Activated T-cell treated with anti-CD3 and anti-CD28 coated beads, Interleukin-2, amount 50 U/mL, for 24 hours (primary cell): ENCODE measurements around the gene FBXL22.
"Not testable (repeated sequence)": the region's sequence is repeated elsewhere in the genome, so short reads cannot be mapped to it uniquely, and the experiment has no call there.

Source experiments
- DNase-seq: peaks from one replicate; pipeline ENCODE4 v3.0.0-alpha.2; 2020
- H3K27ac Mint-ChIP-seq: 2 replicates; pipeline ENCODE4 v1.8.0; 2020; ENCODE audit warnings: mild to moderate bottlenecking, mixed read lengths
- H3K27me3 Mint-ChIP-seq: 2 replicates; pipeline ENCODE4 v1.8.0; 2020; ENCODE audit warnings: mixed read lengths
- H3K36me3 Mint-ChIP-seq: 2 replicates; pipeline ENCODE4 v1.8.0; 2020; ENCODE audit warnings: low read depth, mixed read lengths
- H3K4me1 Mint-ChIP-seq: 2 replicates; pipeline ENCODE4 v1.8.0; 2020; ENCODE audit warnings: low read depth, mixed read lengths
- H3K4me3 Mint-ChIP-seq: 2 replicates; pipeline ENCODE4 v1.8.0; 2020; ENCODE audit warnings: mild to moderate bottlenecking, moderate library complexity, mixed read lengths
- H3K9me3 Mint-ChIP-seq: 2 replicates; pipeline ENCODE4 v1.8.0; 2020; ENCODE audit warnings: mixed read lengths

Gene FBXL22

GRCh38 chr15:63615935-63616334 lies 18.7 kb downstream of the FBXL22 start:
- Mint-ChIP-seq H3K9me3 (peaks cover 3% of the 10 kb centered on the region), H3K4me3 (no peak overlapping the region), H3K4me1 (peaks cover 6% of the 10 kb centered on the region), H3K27me3 (no peaks in the 10 kb centered on the region), H3K36me3 (peaks cover 76% of the 10 kb centered on the region), H3K27ac (peak overlapping the region; percentile 76)
- DNase-seq: no peak

DNA sequence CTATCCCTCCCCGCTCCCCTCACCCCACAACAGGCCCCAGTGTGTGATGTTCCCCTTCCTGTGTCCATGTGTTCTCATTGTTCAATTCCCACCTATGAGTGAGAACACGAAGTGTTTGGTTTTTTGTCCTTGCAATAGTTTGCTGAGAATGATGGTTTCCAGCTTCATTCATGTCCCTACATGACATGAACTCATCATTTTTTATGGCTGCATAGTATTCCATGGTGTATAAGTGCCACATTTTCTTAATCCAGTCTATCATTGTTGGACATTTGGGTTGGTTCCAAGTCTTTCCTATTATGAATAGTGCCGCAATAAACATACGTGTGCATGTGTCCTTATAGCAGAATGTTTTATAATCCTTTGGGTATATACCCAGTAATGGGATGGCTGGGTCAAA lies 20.0 kb downstream of the FBXL22 start:
- not testable (repeated sequence) for H3K4me1 Mint-ChIP-seq, H3K9me3 Mint-ChIP-seq, H3K4me3 Mint-ChIP-seq, H3K27me3 Mint-ChIP-seq, H3K27ac Mint-ChIP-seq, DNase-seq
- H3K36me3 Mint-ChIP-seq: peaks cover 74% of the 10 kb centered on the region

DNA sequence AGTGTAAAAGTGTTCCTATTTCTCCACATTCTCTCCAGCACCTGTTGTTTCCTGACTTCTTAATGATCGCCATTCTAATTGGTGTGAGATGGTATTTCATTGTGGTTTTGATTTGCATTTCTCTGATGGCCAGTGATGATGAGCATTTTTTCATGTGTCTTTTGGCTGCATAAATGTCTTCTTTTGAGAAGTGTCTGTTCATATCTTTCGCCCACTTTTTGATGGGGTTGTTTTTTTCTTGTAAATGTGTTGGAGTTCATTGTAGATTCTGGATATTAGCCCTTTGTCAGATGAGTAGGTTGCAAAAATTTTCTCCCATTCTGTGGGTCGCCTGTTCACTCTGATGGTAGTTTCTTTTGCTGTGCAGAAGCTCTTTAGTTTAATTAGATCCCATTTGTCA lies 20.4 kb downstream of the FBXL22 start:
- H3K27ac Mint-ChIP-seq, H3K4me3 Mint-ChIP-seq, H3K27me3 Mint-ChIP-seq, H3K4me1 Mint-ChIP-seq, DNase-seq, H3K9me3 Mint-ChIP-seq: not testable (repeated sequence)
- H3K36me3 Mint-ChIP-seq: peaks cover 74% of the 10 kb centered on the region

GRCh38 chr15:63620760-63621159 lies 23.6 kb downstream of the FBXL22 start:
- H3K4me3 Mint-ChIP-seq, DNase-seq, H3K9me3 Mint-ChIP-seq, H3K27ac Mint-ChIP-seq, H3K4me1 Mint-ChIP-seq, H3K27me3 Mint-ChIP-seq: not testable (repeated sequence)
- H3K36me3 Mint-ChIP-seq: peaks cover 79% of the 10 kb centered on the region

- no peak for DNase-seq
- peaks cover 3% of the 10 kb centered on the region for H3K9me3 Mint-ChIP-seq
- H3K4me1 Mint-ChIP-seq: peaks cover 5% of the 10 kb centered on the region
- H3K4me3 Mint-ChIP-seq: no peak overlapping the region
- peak overlapping the region; percentile 47 for H3K27ac Mint-ChIP-seq
- no peaks in the 10 kb centered on the region for H3K27me3 Mint-ChIP-seq
- peaks cover 87% of the 10 kb centered on the region for H3K36me3 Mint-ChIP-seq
Measured at GRCh38 chr15:63623232-63623969, 26.2 kb downstream of the FBXL22 start.

GRCh38 chr15:63626955-63627354 lies 29.8 kb downstream of the FBXL22 start:
- Mint-ChIP-seq H3K4me1 (peaks cover 5% of the 10 kb centered on the region), H3K4me3 (no peak overlapping the region), H3K9me3 (no peaks in the 10 kb centered on the region), H3K27me3 (no peaks in the 10 kb centered on the region), H3K27ac (peak overlapping the region; percentile 63), H3K36me3 (peaks cover 90% of the 10 kb centered on the region)
- DNase-seq: no peak

DNA sequence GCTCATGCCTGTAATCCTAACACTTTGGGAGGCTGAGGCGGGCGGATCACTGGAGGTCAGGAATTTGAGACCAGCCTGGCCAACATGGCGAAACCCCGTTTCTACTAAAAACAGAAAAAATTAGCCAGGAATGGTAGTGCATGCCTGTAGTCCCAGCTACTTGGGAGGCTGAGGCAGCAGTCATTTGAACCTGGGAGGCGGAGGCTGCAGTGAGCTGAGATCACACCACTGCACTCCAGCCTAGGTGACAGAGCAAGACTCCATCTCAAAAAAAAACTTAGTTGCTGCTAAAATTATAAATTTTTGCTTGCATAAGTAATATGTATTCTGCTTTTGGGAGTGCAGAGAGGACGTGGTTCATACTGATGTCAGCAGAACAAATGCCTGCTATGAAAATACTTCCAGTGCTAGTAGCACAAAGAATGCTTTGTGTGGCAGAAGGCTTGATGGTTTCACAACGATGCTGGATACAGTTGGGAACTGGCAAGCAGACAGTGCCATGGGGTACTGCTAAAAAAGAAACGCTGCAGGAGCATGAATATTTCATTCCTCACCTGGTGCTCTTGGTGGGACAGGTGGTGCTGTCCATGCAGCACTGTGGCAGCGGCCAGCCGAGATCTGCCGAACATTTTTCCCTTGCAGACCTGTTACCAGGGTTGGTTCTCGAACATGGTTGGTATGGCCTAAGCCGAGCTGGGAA lies 31.1 kb downstream of the FBXL22 start:
- Mint-ChIP-seq H3K27me3 (no peaks in the 10 kb centered on the region), H3K27ac (no peak overlapping the region), H3K4me3 (no peak overlapping the region), H3K4me1 (peaks cover 5% of the 10 kb centered on the region), H3K9me3 (no peaks in the 10 kb centered on the region), H3K36me3 (peaks cover 90% of the 10 kb centered on the region)
- DNase-seq: no peak

- Mint-ChIP-seq H3K4me3 (no peak overlapping the region), H3K27me3 (no peaks in the 10 kb centered on the region), H3K4me1 (peaks cover 5% of the 10 kb centered on the region), H3K27ac (peak overlapping the region; percentile 7), H3K36me3 (peaks cover 89% of the 10 kb centered on the region), H3K9me3 (no peaks in the 10 kb centered on the region)
- DNase-seq: no peak
Measured at GRCh38 chr15:63630036-63630751, 33.0 kb downstream of the FBXL22 start.

- H3K4me3 Mint-ChIP-seq: no peak overlapping the region
- H3K4me1 Mint-ChIP-seq: peaks cover 12% of the 10 kb centered on the region
- no peak for DNase-seq
- H3K27ac Mint-ChIP-seq: no peak overlapping the region
- no peaks in the 10 kb centered on the region for H3K27me3 Mint-ChIP-seq
- H3K36me3 Mint-ChIP-seq: peaks cover 89% of the 10 kb centered on the region
- H3K9me3 Mint-ChIP-seq: no peaks in the 10 kb centered on the region
Measured at GRCh38 chr15:63633312-63633711, 36.1 kb downstream of the FBXL22 start.

GRCh38 chr15:63634154-63634553 lies 37.0 kb downstream of the FBXL22 start:
- H3K4me3 Mint-ChIP-seq: no peak overlapping the region
- H3K9me3 Mint-ChIP-seq: no peaks in the 10 kb centered on the region
- no peaks in the 10 kb centered on the region for H3K27me3 Mint-ChIP-seq
- no peak for DNase-seq
- no peak overlapping the region for H3K27ac Mint-ChIP-seq
- peaks cover 18% of the 10 kb centered on the region for H3K4me1 Mint-ChIP-seq
- peaks cover 91% of the 10 kb centered on the region for H3K36me3 Mint-ChIP-seq

- Mint-ChIP-seq H3K4me3 (no peak overlapping the region), H3K27ac (peak overlapping the region; percentile 69), H3K9me3 (no peaks in the 10 kb centered on the region), H3K4me1 (peaks cover 20% of the 10 kb centered on the region), H3K27me3 (no peaks in the 10 kb centered on the region), H3K36me3 (peaks cover 93% of the 10 kb centered on the region)
- no peak for DNase-seq
Measured at GRCh38 chr15:63636518-63637061, 39.4 kb downstream of the FBXL22 start.

GRCh38 chr15:63638839-63639238 lies 41.7 kb downstream of the FBXL22 start:
- H3K4me3 Mint-ChIP-seq: no peak overlapping the region
- H3K9me3 Mint-ChIP-seq: no peaks in the 10 kb centered on the region
- H3K36me3 Mint-ChIP-seq: peaks cover 87% of the 10 kb centered on the region
- no peaks in the 10 kb centered on the region for H3K27me3 Mint-ChIP-seq
- H3K4me1 Mint-ChIP-seq: peaks cover 20% of the 10 kb centered on the region
- DNase-seq: no peak
- H3K27ac Mint-ChIP-seq: peak overlapping the region; percentile 42

DNA sequence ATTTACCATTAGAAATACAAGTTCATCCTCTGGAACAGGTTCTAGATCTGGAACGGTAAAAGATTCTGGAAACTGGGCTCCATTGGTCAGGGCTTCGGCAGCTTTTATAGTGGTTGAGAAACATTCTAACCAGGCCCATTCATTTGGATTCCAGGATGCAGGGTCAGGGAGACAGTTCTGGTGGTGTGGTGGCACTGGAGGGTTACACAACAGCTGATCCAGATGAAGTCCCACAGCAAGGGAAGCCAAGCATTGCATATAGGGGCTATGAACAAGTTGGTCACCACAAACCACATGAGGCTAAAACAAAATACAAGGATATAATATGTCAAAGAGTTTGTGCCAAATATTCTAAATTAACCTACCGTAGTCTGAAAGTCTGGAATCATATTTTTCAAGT lies 43.0 kb downstream of the FBXL22 start:
- Mint-ChIP-seq H3K4me3 (no peak overlapping the region), H3K36me3 (peaks cover 89% of the 10 kb centered on the region), H3K4me1 (peaks cover 20% of the 10 kb centered on the region), H3K27me3 (no peaks in the 10 kb centered on the region), H3K27ac (peak overlapping the region; percentile 33), H3K9me3 (no peaks in the 10 kb centered on the region)
- DNase-seq: no peak
